HG03558 (cell line): ENCODE measurements around the gene KCNIP3.
"Not testable (repeated sequence)": the region's sequence is repeated elsewhere in the genome, so short reads cannot be mapped to it uniquely, and the experiment has no call there.

Source experiments
- ATAC-seq: cut with Tn5 transposase; IDR thresholded peaks from one replicate; pipeline ENCODE4 v1.9.1; 2021; ENCODE audit warnings: moderate number of reproducible peaks; ENCODE audit not compliant: unreplicated experiment; ENCODE audit errors: extremely low read depth

KCNIP3 gene

GRCh38 chr2:95393901-95394300, 96.8 kb downstream of the KCNIP3 start:
- no peak for ATAC-seq

GRCh38 chr2:95399061-95399460, 101.9 kb downstream of the KCNIP3 start:
- ATAC-seq = no peak

GRCh38 chr2:95401480-95401879, 104.3 kb downstream of the KCNIP3 start:
- ATAC-seq = no peak

- ATAC-seq = not testable (repeated sequence)
Measured at GRCh38 chr2:95402004-95402369, 104.8 kb downstream of the KCNIP3 start.

GRCh38 chr2:95402370-95403203, 105.4 kb downstream of the KCNIP3 start, which contains the start of gene FAHD2A:
Gene FAHD2A, plus strand, starts transcription at chr2:95402708. Its CDS starts 2,851 bp downstream, at chr2:95405559.
- peak; percentile 83 for ATAC-seq

- ATAC-seq = not testable (repeated sequence)
Measured at GRCh38 chr2:95403204-95403721, 106.1 kb downstream of the KCNIP3 start.

- ATAC-seq = not testable (repeated sequence)
Measured at GRCh38 chr2:95403824-95404223, 106.7 kb downstream of the KCNIP3 start.

GRCh38 chr2:95404676-95405075, 107.5 kb downstream of the KCNIP3 start:
- ATAC-seq = not testable (repeated sequence)

GRCh38 chr2:95411239-95411638, 114.1 kb downstream of the KCNIP3 start:
- not testable (repeated sequence) for ATAC-seq

- peak; percentile 70 for ATAC-seq
Measured at GRCh38 chr2:95414015-95414594, 117.0 kb downstream of the KCNIP3 start.

- ATAC-seq = not testable (repeated sequence)
Measured at GRCh38 chr2:95415138-95415537, 118.0 kb downstream of the KCNIP3 start.

GRCh38 chr2:95415561-95415960, 118.4 kb downstream of the KCNIP3 start:
- ATAC-seq = not testable (repeated sequence)

- not testable (repeated sequence) for ATAC-seq
Measured at GRCh38 chr2:95427196-95427867, 130.2 kb downstream of the KCNIP3 start.

GRCh38 chr2:95429748-95430467, 132.8 kb downstream of the KCNIP3 start:
- not testable (repeated sequence) for ATAC-seq

- ATAC-seq = not testable (repeated sequence)
Measured at GRCh38 chr2:95433373-95433772, 136.2 kb downstream of the KCNIP3 start.

GRCh38 chr2:95433973-95434372, 136.8 kb downstream of the KCNIP3 start:
- not testable (repeated sequence) for ATAC-seq

- not testable (repeated sequence) for ATAC-seq
Measured at GRCh38 chr2:95434507-95435076, 137.4 kb downstream of the KCNIP3 start.

- not testable (repeated sequence) for ATAC-seq
Measured at GRCh38 chr2:95435162-95435871, 138.2 kb downstream of the KCNIP3 start.
